ENCODE data around the gene TMEM119.
"Not testable (repeated sequence)": the region's sequence is repeated elsewhere in the genome, so short reads cannot be mapped to it uniquely, and the experiment has no call there.

TMEM119 gene

DNA sequence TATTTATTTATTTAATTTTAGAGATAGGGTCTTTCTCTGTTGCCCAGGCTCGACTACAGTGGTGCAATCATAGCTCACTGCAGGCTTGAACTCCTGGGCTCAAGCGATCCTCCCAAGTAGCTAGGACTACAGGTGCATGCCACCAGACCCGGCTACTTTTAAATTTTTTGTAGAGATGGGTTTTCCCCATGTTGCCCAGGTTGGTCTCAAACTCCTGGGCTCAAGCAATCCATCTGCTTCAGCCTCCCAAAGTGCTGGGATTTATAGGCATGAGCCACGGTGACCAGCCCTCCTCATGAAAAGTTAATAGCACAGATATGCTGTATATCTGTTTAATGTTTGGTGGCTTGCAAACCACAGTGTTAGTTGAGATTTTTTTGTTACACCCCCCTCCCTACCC lies 33.4 kb upstream of the TMEM119 start:
- not testable (repeated sequence) for H3K4me2 ChIP-seq (ENCODE audit: insufficient read depth, low read length, poor library complexity, severe bottlenecking); H3K4me3 ChIP-seq (ENCODE audit: low read length in 2 of 2); H3K4ac ChIP-seq (ENCODE audit: low read length); H4K8ac ChIP-seq (ENCODE audit: low read depth, low read length); H3K14ac ChIP-seq (ENCODE audit: low read length); H2BK12ac ChIP-seq (ENCODE audit: low read length); H3K79me1 ChIP-seq (ENCODE audit: low read depth, low read length); H2AK5ac ChIP-seq (ENCODE audit: low read depth, low read length); H3K27ac ChIP-seq (replicated peaks; ENCODE audit: low read length); H3K18ac ChIP-seq (ENCODE audit: low read length); H3K27me3 ChIP-seq (ENCODE audit: control insufficient read depth in 3 of 3, insufficient read depth in 3 of 3, low read depth in 1 of 3, low read length in 3 of 3); H2AFZ ChIP-seq (ENCODE audit: low read length); H2BK120ac ChIP-seq (ENCODE audit: low read depth, low read length); H3K9ac ChIP-seq (ENCODE audit: low read depth, low read length, poor library complexity); H4K91ac ChIP-seq (ENCODE audit: low read depth, low read length, poor library complexity); H3K36me3 ChIP-seq (replicated peaks in 1 of 2; ENCODE audit: control insufficient read depth in 2 of 2, insufficient read depth in 2 of 2, low read length in 2 of 2); H3K9me3 ChIP-seq (replicated peaks in 1 of 2; ENCODE audit: control insufficient read depth in 2 of 2, insufficient read depth in 1 of 2, low read depth in 1 of 2, low read length in 2 of 2); H2BK15ac ChIP-seq (ENCODE audit: low read length); H2BK5ac ChIP-seq (ENCODE audit: low read length); H3K23ac ChIP-seq (ENCODE audit: low read depth, low read length, poor library complexity); DNase-seq (ENCODE audit: low spot score)
- peaks cover 27 to 48% of the 10 kb centered on the region in 2 donors for H3K4me1 ChIP-seq (ENCODE audit: control insufficient read depth in 2 of 2, insufficient read depth in 1 of 2, low read depth in 1 of 2, low read length in 2 of 2)
- WGBS, 2 donors (ENCODE audit: extremely low coverage in 2 of 2, insufficient read length in 2 of 2, insufficient replicate concordance in 1 of 2), result no CpG with 5 or more reads among the region's 4 CpGs

DNA sequence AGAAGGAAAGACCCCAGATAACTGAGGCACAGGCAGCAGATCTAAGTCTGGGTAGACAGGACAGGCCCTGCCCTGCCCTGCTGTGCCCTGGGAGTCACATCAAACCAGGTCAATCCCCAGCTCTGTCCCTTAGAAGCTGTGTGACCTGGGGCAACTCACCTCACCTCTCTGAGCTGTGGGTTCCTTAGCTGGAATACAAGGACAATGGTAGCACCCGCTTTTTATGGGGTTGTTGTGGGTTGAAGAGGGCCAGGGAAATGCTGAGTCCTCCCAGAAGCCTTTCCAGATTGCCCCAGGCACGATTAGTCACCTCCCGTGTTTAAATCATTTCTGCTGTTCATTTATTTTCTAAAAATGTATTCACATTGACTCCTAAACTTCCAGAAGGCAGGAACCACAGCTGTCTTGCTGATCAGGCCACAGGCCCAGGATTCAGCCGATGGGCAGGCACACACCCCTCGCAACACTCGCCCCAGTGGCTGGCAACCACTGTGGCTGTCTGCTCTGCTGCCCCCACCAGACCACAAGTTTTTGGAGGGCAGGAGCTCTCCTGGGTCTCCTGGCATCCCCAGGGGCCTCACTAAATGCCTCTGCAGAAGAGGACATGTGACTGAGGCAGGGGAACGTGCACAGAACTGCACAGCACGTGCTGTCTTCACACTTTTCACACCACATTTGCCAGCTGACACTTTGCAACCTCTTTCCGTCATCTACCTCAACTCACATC lies 32.8 kb upstream of the TMEM119 start:
- peak overlapping the region; percentile 90 for H3K18ac ChIP-seq (ENCODE audit: low read length)
- peak overlapping the region; percentile 67 for H2AK5ac ChIP-seq (ENCODE audit: low read depth, low read length)
- H2BK5ac ChIP-seq (ENCODE audit: low read length), result peak overlapping the region; percentile 22
- no peak overlapping the region for H3K23ac ChIP-seq (ENCODE audit: low read depth, low read length, poor library complexity)
- H3K27me3 ChIP-seq (ENCODE audit: control insufficient read depth in 3 of 3, insufficient read depth in 3 of 3, low read depth in 1 of 3, low read length in 3 of 3), result no peaks in the 10 kb centered on the region
- peaks cover 25 to 45% of the 10 kb centered on the region in 2 donors for H3K4me1 ChIP-seq (ENCODE audit: control insufficient read depth in 2 of 2, insufficient read depth in 1 of 2, low read depth in 1 of 2, low read length in 2 of 2)
- H3K14ac ChIP-seq (ENCODE audit: low read length), result no peak overlapping the region
- no peaks in the 10 kb centered on the region for H3K9me3 ChIP-seq (replicated peaks in 1 of 2; ENCODE audit: control insufficient read depth in 2 of 2, insufficient read depth in 1 of 2, low read depth in 1 of 2, low read length in 2 of 2)
- H2AFZ ChIP-seq (ENCODE audit: low read length), result peak overlapping the region; percentile 79
- no peak overlapping the region for H3K27ac ChIP-seq (replicated peaks; ENCODE audit: low read length)
- no peak overlapping the region for H3K4me2 ChIP-seq (ENCODE audit: insufficient read depth, low read length, poor library complexity, severe bottlenecking)
- no peak overlapping the region for H3K9ac ChIP-seq (ENCODE audit: low read depth, low read length, poor library complexity)
- DNase-seq (ENCODE audit: low spot score), result no peak
- H4K91ac ChIP-seq (ENCODE audit: low read depth, low read length, poor library complexity), result peak overlapping the region; percentile 95
- peak overlapping the region; percentile 86 for H3K4ac ChIP-seq (ENCODE audit: low read length)
- peak overlapping the region; percentile 64 for H2BK120ac ChIP-seq (ENCODE audit: low read depth, low read length)
- H3K4me3 ChIP-seq (ENCODE audit: low read length in 2 of 2), result no peak overlapping the region
- H3K36me3 ChIP-seq (replicated peaks in 1 of 2; ENCODE audit: control insufficient read depth in 2 of 2, insufficient read depth in 2 of 2, low read length in 2 of 2), result no peaks in the 10 kb centered on the region
- H3K79me1 ChIP-seq (ENCODE audit: low read depth, low read length), result no peaks in the 10 kb centered on the region
- peak overlapping the region; percentile 78 for H4K8ac ChIP-seq (ENCODE audit: low read depth, low read length)
- H2BK15ac ChIP-seq (ENCODE audit: low read length), result peak overlapping the region; percentile 49
- no CpG with 5 or more reads among the region's 9 CpGs for WGBS, 2 donors (ENCODE audit: extremely low coverage in 2 of 2, insufficient read length in 2 of 2, insufficient replicate concordance in 1 of 2)
- H2BK12ac ChIP-seq (ENCODE audit: low read length), result no peak overlapping the region

DNA sequence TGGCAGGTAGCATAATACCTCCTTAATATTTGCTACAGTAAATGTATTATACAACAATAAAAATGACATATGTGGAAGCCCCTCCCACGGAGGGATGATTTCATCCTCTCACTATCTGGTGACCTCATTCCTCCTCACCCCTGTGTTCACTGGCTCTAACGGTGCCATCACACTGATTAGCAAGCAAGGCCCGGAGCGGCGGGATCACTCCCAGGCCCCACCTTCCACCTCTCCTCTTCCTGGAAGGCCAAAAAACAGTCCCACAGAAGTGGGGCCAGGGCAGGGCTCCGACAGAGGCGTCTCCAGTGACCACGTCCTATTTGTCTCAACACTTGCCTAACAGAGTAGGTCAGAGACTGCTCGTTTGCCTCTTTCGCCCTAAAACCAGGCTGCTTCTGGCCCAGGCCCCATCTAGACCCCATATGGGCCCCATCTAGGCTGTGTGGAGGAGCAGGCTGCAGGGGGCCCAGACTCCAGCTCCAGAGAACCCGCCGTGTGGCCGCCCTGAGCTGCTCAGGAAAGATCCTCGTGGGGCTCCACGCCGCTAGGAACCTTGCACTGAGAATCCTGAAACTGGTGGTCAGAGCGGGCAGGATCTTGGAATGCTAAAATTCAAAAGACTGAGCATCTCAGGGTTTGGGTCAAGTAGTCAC lies 32.1 kb upstream of the TMEM119 start:
- no peak overlapping the region for H3K4me3 ChIP-seq (ENCODE audit: low read length in 2 of 2)
- no peaks in the 10 kb centered on the region for H3K79me1 ChIP-seq (ENCODE audit: low read depth, low read length)
- peak overlapping the region; percentile 79 for H2AFZ ChIP-seq (ENCODE audit: low read length)
- H3K4me1 ChIP-seq (ENCODE audit: control insufficient read depth in 2 of 2, insufficient read depth in 1 of 2, low read depth in 1 of 2, low read length in 2 of 2), result peaks cover 20 to 38% of the 10 kb centered on the region in 2 donors
- H3K27ac ChIP-seq (replicated peaks; ENCODE audit: low read length), result no peak overlapping the region
- H3K27me3 ChIP-seq (ENCODE audit: control insufficient read depth in 3 of 3, insufficient read depth in 3 of 3, low read depth in 1 of 3, low read length in 3 of 3), result no peaks in the 10 kb centered on the region
- no peak overlapping the region for H3K4me2 ChIP-seq (ENCODE audit: insufficient read depth, low read length, poor library complexity, severe bottlenecking)
- no peak overlapping the region for H3K23ac ChIP-seq (ENCODE audit: low read depth, low read length, poor library complexity)
- H3K9ac ChIP-seq (ENCODE audit: low read depth, low read length, poor library complexity), result no peak overlapping the region
- DNase-seq (ENCODE audit: low spot score), result no peak
- H2BK12ac ChIP-seq (ENCODE audit: low read length), result no peak overlapping the region
- H3K14ac ChIP-seq (ENCODE audit: low read length), result no peak overlapping the region
- H2BK120ac ChIP-seq (ENCODE audit: low read depth, low read length), result no peak overlapping the region
- peak overlapping the region; percentile 78 for H4K8ac ChIP-seq (ENCODE audit: low read depth, low read length)
- H2BK15ac ChIP-seq (ENCODE audit: low read length), result peak overlapping the region; percentile 0
- H2BK5ac ChIP-seq (ENCODE audit: low read length), result peak overlapping the region; percentile 22
- no peak overlapping the region for H4K91ac ChIP-seq (ENCODE audit: low read depth, low read length, poor library complexity)
- H2AK5ac ChIP-seq (ENCODE audit: low read depth, low read length), result peak overlapping the region; percentile 67
- no peak overlapping the region for H3K4ac ChIP-seq (ENCODE audit: low read length)
- H3K36me3 ChIP-seq (replicated peaks in 1 of 2; ENCODE audit: control insufficient read depth in 2 of 2, insufficient read depth in 2 of 2, low read length in 2 of 2), result no peaks in the 10 kb centered on the region
- WGBS, 2 donors (ENCODE audit: extremely low coverage in 2 of 2, insufficient read length in 2 of 2, insufficient replicate concordance in 1 of 2), result no CpG with 5 or more reads among the region's 17 CpGs
- no peaks in the 10 kb centered on the region for H3K9me3 ChIP-seq (replicated peaks in 1 of 2; ENCODE audit: control insufficient read depth in 2 of 2, insufficient read depth in 1 of 2, low read depth in 1 of 2, low read length in 2 of 2)
- peak overlapping the region; percentile 86 for H3K18ac ChIP-seq (ENCODE audit: low read length)

DNA sequence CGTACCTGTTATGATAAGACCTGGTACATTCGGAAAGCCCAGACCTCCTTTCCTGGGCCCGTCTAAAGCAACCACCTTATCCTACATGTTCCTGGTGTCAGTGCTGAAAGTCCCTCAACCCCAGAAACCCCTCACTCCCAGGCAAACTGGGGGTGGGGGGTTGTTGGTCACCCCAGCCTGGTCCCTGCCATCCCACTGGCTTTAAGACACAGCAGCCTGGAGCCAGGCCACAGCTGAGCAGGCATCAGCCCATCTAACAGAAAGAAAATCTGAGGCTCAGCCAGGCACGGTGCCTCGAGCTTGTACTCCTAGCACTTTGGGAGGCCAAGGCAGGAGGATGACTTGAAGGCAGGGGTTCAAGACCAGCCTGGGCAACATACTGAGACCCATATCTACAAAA lies 31.3 kb upstream of the TMEM119 start:
- Histone ChIP-seq H3K79me1 (ENCODE audit: low read depth, low read length) (no peaks in the 10 kb centered on the region), H3K9ac (ENCODE audit: low read depth, low read length, poor library complexity) (no peak overlapping the region), H3K14ac (ENCODE audit: low read length) (no peak overlapping the region), H3K4ac (ENCODE audit: low read length) (no peak overlapping the region), H3K23ac (ENCODE audit: low read depth, low read length, poor library complexity) (no peak overlapping the region), H2BK12ac (ENCODE audit: low read length) (no peak overlapping the region), H3K27me3 (ENCODE audit: control insufficient read depth in 3 of 3, insufficient read depth in 3 of 3, low read depth in 1 of 3, low read length in 3 of 3) (no peaks in the 10 kb centered on the region), H3K36me3 (replicated peaks in 1 of 2; ENCODE audit: control insufficient read depth in 2 of 2, insufficient read depth in 2 of 2, low read length in 2 of 2) (no peaks in the 10 kb centered on the region), H2BK5ac (ENCODE audit: low read length) (peak overlapping the region; percentile 88), H2AK5ac (ENCODE audit: low read depth, low read length) (peak overlapping the region; percentile 78), H3K4me3 (ENCODE audit: low read length in 2 of 2) (no peak overlapping the region), H2BK120ac (ENCODE audit: low read depth, low read length) (no peak overlapping the region), H4K91ac (ENCODE audit: low read depth, low read length, poor library complexity) (no peak overlapping the region), H3K4me1 (ENCODE audit: control insufficient read depth in 2 of 2, insufficient read depth in 1 of 2, low read depth in 1 of 2, low read length in 2 of 2) (peaks cover 15 to 32% of the 10 kb centered on the region in 2 donors), H2AFZ (ENCODE audit: low read length) (peak overlapping the region; percentile 76), H3K18ac (ENCODE audit: low read length) (peak overlapping the region; percentile 19), H3K9me3 (replicated peaks in 1 of 2; ENCODE audit: control insufficient read depth in 2 of 2, insufficient read depth in 1 of 2, low read depth in 1 of 2, low read length in 2 of 2) (no peaks in the 10 kb centered on the region), H4K8ac (ENCODE audit: low read depth, low read length) (no peak overlapping the region), H3K4me2 (ENCODE audit: insufficient read depth, low read length, poor library complexity, severe bottlenecking) (no peak overlapping the region), H2BK15ac (ENCODE audit: low read length) (peak overlapping the region; percentile 19), H3K27ac (replicated peaks; ENCODE audit: low read length) (no peak overlapping the region)
- no peak for DNase-seq (ENCODE audit: low spot score)
- WGBS, 2 donors (ENCODE audit: extremely low coverage in 2 of 2, insufficient read length in 2 of 2, insufficient replicate concordance in 1 of 2), result no CpG with 5 or more reads among the region's 5 CpGs
